Neuron (in vitro differentiated cells): ENCODE measurements around the gene ASB18.

Experiments
- H2AFZ ChIP-seq: one replicate; pipeline ENCODE4 v1.6.1; 2013; ENCODE audit warnings: low read depth, mild to moderate bottlenecking, inconsistent platforms, low read length, moderate library complexity
- H3K27me3 ChIP-seq: one replicate; pipeline ENCODE4 v1.6.1; 2013; ENCODE audit warnings: low read length; ENCODE audit not compliant: insufficient read depth
- H3K36me3 ChIP-seq: one replicate; pipeline ENCODE4 v1.6.1; 2013; ENCODE audit warnings: low read length; ENCODE audit not compliant: insufficient read depth
- H3K4me1 ChIP-seq: one replicate; pipeline ENCODE4 v1.6.1; 2013; ENCODE audit warnings: low read length; ENCODE audit not compliant: insufficient read depth
- H3K4me3 ChIP-seq: 2 replicates; pipeline ENCODE4 v1.5.1; 2013; ENCODE audit warnings: mild to moderate bottlenecking, low read length, moderate library complexity
- H3K9me3 ChIP-seq: one replicate; pipeline ENCODE4 v1.6.1; 2013; ENCODE audit warnings: low read length

ASB18 gene

GRCh38 chr2:236264256-236264655, at the start of gene ASB18:
Gene ASB18, minus strand, starts transcription at chr2:236264406. Its CDS starts 61 bp downstream, at chr2:236264345.
- Histone ChIP-seq H2AFZ (no peak within 1 kb of the TSS), H3K36me3 (no peaks in the 10 kb centered on the region), H3K4me1 (peaks cover 4% of the 10 kb centered on the region), H3K9me3 (peaks cover 10% of the 10 kb centered on the region), H3K4me3 (no peak within 1 kb of the TSS), H3K27me3 (no peaks in the 10 kb centered on the region)

DNA sequence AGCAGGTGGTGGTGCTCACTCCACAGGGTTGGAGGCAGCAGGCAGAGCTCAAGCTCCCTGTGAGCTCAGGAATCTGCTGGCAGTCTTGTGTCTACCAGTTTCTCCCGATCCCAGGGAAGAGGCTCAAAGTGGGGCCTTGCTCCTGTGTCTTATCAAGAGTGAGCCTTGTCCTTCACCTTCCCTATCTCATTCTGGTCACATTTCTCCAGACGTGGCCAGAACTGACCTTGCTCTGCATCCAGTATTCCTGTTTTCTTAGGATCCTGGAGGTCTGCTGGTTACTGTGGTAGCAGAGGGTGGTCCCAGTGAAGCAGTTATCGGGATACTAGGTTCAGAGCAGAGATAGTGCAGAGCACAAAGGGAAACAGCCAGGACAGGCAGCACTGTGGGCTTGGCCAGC, 47.1 kb upstream of the ASB18 start:
- Histone ChIP-seq H3K27me3 (no peaks in the 10 kb centered on the region), H3K4me1 (peaks cover 17% of the 10 kb centered on the region), H3K9me3 (peaks cover 5% of the 10 kb centered on the region), H2AFZ (no peak overlapping the region), H3K4me3 (no peak overlapping the region), H3K36me3 (no peaks in the 10 kb centered on the region)

DNA sequence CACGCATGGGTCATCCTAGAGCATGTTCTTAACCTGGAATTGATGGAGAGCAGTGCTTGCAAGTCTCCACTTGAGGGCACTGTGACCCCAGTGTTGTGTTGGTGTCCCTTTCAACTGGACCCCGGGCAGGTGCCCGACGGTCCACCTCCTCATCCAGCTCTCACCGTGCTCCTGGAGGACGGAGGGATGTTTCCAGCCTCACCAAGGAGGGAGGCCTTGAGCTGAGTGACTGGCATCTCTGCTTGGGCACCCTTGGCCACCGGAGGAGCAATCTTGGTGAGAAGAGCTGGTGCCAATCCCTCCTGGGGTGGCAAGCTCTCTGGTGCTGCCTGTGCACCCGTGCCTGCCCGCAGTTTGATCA, 45.4 kb upstream of the ASB18 start:
- Histone ChIP-seq H3K36me3 (no peaks in the 10 kb centered on the region), H3K27me3 (no peaks in the 10 kb centered on the region), H3K9me3 (peaks cover 5% of the 10 kb centered on the region), H2AFZ (no peak overlapping the region), H3K4me3 (no peak overlapping the region), H3K4me1 (peaks cover 25% of the 10 kb centered on the region)

DNA sequence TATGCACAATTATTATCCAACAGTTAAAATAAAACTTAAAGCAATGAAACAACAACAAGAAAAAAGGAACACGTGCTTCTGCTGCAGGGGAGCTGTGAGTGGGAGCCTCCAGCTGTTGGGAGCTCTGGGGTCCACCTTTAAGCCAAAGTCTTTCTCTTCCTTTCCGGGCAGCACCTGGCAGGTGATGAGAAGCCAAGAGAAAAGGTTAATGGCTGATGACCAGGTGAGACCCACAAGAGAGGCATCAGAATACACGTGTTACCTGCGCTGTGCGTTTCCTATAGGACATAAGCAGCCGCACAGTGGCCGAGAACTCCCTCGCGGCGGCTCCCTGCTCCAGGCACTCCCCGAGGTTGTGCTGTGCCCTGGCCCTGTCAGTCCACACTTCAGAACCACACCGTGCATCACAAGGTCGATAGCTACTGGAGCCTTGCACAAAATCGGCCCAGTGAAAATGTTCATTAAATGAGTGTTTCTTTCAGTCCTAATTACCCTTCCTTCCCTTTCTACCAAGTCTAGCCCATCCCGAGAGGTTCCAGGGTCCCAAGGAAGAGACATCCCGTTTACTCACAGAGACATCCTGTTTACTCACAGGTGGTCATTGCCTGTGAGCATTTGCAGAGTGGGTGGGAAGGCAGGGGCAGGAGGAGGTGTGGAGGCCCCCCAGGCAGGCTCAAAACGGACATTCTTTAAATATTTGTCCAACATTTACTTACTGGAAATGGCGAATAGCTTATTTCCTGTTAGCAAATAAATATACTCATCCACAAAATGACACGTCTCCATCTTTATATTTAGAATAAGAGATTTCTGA, 44.9 kb upstream of the ASB18 start:
- Histone ChIP-seq H3K27me3 (no peaks in the 10 kb centered on the region), H3K4me3 (no peak overlapping the region), H3K36me3 (no peaks in the 10 kb centered on the region), H2AFZ (no peak overlapping the region), H3K9me3 (peaks cover 5% of the 10 kb centered on the region), H3K4me1 (peaks cover 25% of the 10 kb centered on the region)

DNA sequence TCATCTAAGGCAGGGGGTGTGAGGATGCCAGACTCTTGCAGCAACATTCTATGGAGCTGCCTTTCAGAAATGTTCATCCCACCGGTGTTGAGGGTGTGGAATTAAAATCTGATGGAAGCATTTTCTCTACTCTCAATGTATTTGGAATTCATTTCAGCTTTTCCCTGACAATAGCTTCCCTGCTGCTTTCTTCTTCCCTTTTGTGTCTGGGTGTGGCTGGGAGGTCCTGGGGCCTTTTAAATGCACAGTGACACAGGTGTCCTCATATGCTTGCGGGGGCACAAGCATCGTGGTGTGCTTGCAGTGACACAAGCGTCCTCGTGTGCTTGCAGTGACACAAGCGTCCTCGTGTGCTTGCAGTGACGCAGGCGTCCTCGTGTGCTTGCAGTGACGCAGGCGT, 43.4 kb upstream of the ASB18 start:
- Histone ChIP-seq H3K4me1 (peaks cover 25% of the 10 kb centered on the region), H3K27me3 (no peaks in the 10 kb centered on the region), H3K9me3 (peaks cover 5% of the 10 kb centered on the region), H3K36me3 (no peaks in the 10 kb centered on the region), H2AFZ (no peak overlapping the region), H3K4me3 (no peak overlapping the region)

GRCh38 chr2:236306825-236307540, 42.8 kb upstream of the ASB18 start:
- peaks cover 25% of the 10 kb centered on the region for H3K4me1 ChIP-seq
- H3K36me3 ChIP-seq: no peaks in the 10 kb centered on the region
- peaks cover 5% of the 10 kb centered on the region for H3K9me3 ChIP-seq
- H3K27me3 ChIP-seq: no peaks in the 10 kb centered on the region
- H2AFZ ChIP-seq: no peak overlapping the region
- H3K4me3 ChIP-seq: no peak overlapping the region

DNA sequence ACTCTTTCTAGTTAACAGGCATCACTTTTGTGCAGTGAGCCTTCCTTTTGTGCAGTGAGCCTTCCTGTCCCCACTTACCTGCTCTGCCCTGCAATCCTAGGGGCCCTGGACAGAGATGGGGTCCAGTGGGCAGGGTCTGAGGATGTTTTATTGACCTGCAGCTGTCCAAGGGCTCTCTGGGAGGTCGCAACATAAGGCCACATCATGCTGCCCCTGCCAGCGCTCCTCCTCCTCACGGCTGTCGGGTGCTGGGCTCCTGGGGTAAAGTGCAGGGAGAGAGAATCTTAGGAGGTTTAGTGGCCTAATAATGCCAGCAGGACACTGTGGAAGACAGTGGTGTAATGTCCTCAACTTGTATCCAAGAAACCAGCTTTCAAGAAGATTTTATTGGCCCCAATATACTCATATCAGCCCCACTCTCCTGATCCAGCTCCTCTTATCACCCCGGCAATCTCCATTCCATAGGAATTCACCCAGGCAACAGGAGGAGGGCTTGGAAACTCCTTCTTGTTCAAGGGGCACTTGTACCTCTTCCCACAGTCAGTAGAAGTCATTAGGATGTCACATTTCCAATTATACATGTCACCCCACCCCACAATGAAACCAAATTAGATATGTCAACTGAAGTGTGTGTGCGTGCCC, 41.9 kb upstream of the ASB18 start:
- Histone ChIP-seq H3K9me3 (peaks cover under 1% of the 10 kb centered on the region), H3K4me1 (peaks cover 25% of the 10 kb centered on the region), H3K4me3 (no peak overlapping the region), H3K36me3 (no peaks in the 10 kb centered on the region), H3K27me3 (no peaks in the 10 kb centered on the region), H2AFZ (no peak overlapping the region)

DNA sequence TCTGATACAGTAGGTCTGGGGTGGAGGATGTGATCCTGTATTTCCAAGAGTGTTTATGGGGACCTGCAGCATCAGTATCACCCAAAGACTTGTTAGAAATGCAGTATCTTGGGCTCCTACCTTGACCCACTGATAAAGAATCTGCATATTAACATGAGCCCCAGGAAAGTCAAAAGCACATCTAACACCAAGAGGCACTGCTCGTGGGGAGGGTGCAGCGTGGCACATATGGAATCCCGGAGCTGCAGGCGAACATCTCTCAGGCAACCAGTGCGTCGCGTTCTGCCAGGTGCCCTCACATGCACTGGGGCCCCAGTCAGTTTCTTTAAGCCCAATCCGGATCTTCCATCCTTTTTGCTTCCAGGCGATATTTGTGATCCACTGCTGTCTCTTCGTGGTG, 41.3 kb upstream of the ASB18 start:
- Histone ChIP-seq H3K36me3 (no peaks in the 10 kb centered on the region), H2AFZ (no peak overlapping the region), H3K27me3 (no peaks in the 10 kb centered on the region)

DNA sequence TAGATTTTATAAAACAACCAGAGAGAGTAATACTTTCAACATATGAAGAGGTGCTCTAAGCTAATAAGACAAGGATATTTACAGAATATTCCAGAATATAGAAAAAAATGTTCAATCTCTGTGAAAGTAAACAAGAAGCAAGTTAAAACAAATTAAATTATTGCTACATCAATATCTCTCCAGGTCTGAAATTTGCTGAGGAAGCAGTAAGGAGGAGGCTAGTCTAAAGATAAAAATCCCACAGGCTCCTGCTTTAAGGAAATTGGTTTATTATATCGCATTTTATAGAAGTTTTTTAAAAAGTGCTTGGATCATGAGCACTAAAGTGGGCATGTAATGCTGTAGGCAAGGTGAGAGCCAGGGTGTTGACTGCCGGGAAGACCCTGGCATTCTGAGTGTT, 39.7 kb upstream of the ASB18 start:
- Histone ChIP-seq H3K36me3 (no peaks in the 10 kb centered on the region), H3K27me3 (no peaks in the 10 kb centered on the region), H3K9me3 (no peaks in the 10 kb centered on the region), H3K4me3 (no peak overlapping the region), H3K4me1 (peaks cover 25% of the 10 kb centered on the region), H2AFZ (no peak overlapping the region)

More for the DNA sequence above, 41.3 kb upstream of the ASB18 start:
- H3K9me3 ChIP-seq: no peaks in the 10 kb centered on the region
- no peak overlapping the region for H3K4me3 ChIP-seq
- peaks cover 25% of the 10 kb centered on the region for H3K4me1 ChIP-seq

DNA sequence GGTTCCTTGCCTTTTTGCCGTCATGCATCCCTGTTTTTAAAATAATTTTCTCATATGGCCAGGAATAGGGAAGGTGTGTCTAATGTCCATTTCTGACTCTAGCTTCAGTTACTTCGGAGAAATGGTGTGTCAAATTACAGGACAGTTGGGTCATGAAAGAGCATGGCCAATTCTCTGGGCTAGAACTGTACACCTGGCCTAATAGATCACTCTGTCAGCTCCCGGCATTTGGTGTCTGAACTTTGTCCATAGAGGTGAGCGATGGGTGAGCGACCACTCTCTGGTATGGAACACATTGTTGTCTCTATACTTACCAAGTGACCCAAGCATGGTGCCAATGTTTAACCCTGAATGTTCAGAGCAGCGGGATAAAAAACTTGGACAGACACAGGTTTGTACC, 38.3 kb upstream of the ASB18 start:
- H3K36me3 ChIP-seq: no peaks in the 10 kb centered on the region
- no peaks in the 10 kb centered on the region for H3K27me3 ChIP-seq
- H3K4me3 ChIP-seq: no peak overlapping the region
- H3K4me1 ChIP-seq: peaks cover 19% of the 10 kb centered on the region
- H3K9me3 ChIP-seq: no peaks in the 10 kb centered on the region
- no peak overlapping the region for H2AFZ ChIP-seq

DNA sequence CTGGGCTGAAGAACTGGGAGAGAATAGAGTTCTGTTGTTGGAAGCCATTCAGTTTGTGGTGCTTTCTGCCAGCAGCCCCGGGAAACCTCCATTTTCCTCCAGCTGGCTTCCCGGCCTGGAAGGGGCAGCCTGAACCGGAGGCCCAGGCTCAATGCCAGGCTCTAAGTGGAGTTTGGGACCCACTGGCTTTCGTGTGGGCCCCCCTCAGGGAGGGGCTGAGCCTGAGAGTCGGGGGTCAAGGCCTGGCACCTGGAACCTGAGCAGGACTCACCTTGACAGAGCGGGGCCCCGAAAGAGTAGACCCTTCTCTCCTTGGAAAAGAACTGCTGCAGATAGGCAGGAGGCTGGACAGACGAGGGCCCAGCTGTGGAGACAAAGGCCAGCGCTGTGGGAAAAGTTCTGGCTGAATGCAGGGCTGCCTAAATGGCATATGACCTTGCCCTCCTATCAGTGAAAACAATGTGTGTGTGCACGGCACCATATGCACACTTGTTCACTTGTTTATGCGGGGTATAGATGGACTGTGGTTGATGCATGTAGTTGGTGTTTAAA, 34.8 kb upstream of the ASB18 start:
- no peaks in the 10 kb centered on the region for H3K36me3 ChIP-seq
- no peaks in the 10 kb centered on the region for H3K27me3 ChIP-seq
- no peak overlapping the region for H2AFZ ChIP-seq
- no peaks in the 10 kb centered on the region for H3K4me1 ChIP-seq
- no peaks in the 10 kb centered on the region for H3K9me3 ChIP-seq
- H3K4me3 ChIP-seq: no peak overlapping the region

DNA sequence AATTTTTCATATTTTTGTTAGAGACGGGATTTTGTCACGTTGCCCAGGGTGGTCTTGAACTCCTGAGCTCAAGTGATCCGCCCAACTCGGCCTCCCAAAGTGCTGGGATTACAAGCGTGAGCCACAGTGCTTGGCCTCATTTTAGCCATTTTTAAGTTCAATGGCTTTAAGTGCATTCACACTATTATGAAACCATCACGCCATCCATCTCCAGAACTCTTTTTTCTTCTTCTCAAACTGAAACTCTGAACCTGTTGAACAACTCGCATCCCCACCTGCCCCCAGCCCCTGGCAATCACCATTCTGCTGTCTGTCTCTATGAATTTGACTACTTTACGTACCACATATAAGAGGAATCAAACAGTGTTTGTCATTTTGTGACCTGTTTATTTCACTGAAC, 31.3 kb upstream of the ASB18 start:
- Histone ChIP-seq H3K4me3 (no peak overlapping the region), H3K4me1 (no peaks in the 10 kb centered on the region), H3K27me3 (no peaks in the 10 kb centered on the region), H3K36me3 (no peaks in the 10 kb centered on the region), H3K9me3 (no peaks in the 10 kb centered on the region), H2AFZ (no peak overlapping the region)

- Histone ChIP-seq H3K36me3 (no peaks in the 10 kb centered on the region), H3K4me1 (no peaks in the 10 kb centered on the region), H3K9me3 (peaks cover 3% of the 10 kb centered on the region), H3K27me3 (no peaks in the 10 kb centered on the region), H2AFZ (no peak overlapping the region), H3K4me3 (no peak overlapping the region)
Observed at GRCh38 chr2:236294647-236295046, 30.4 kb upstream of the ASB18 start.
